HepG2 (cell line): ENCODE measurements around the gene SPCS1. TPM values are rescaled to one million over a fixed set of nuclear protein-coding genes. Genes with fewer than 3 reads are reported as not detected.

Experiments
- BORCS8-MEF2B ChIP-seq: sonication (generic); formaldehyde crosslinking; IDR thresholded peaks from 2 replicates; pipeline ENCODE4 v1.8.0; 2022; ENCODE audit warnings: mild to moderate bottlenecking, missing genetic modification reagents
- CENPBD1 ChIP-seq: sonication (generic); formaldehyde crosslinking; IDR thresholded peaks from 2 replicates; pipeline ENCODE4 v1.8.0; 2022; ENCODE audit warnings: missing genetic modification reagents, low read depth, mild to moderate bottlenecking, borderline replicate concordance
- ETV6 ChIP-seq: sonication (generic); formaldehyde crosslinking; conservative IDR thresholded peaks from 2 replicates; pipeline ENCODE4 v1.4.0; 2020; ENCODE audit warnings: missing genetic modification reagents
- GATAD2A ChIP-seq: IDR thresholded peaks from 2 replicates; pipeline ENCODE4 v1.6.1; 2016
- MEF2D ChIP-seq: sonication (generic); formaldehyde crosslinking; IDR thresholded peaks from 2 replicates; pipeline ENCODE4 v1.5.1; 2020; ENCODE audit warnings: mild to moderate bottlenecking, missing genetic modification reagents
- MLLT10 ChIP-seq: sonication (generic); formaldehyde crosslinking; IDR thresholded peaks from 2 replicates; pipeline ENCODE4 v1.4.0; 2020; ENCODE audit warnings: missing genetic modification reagents
- PBX3 ChIP-seq: sonication (generic); formaldehyde crosslinking; IDR thresholded peaks from 2 replicates; pipeline ENCODE4 v1.8.1; 2023; ENCODE audit warnings: missing genetic modification reagents, inconsistent platforms, borderline replicate concordance
- PHF5A ChIP-seq: IDR thresholded peaks from one replicate; pipeline ENCODE4 v1.6.1; 2018; ENCODE audit warnings: low read depth, missing genetic modification reagents; ENCODE audit not compliant: unreplicated experiment
- SKIL ChIP-seq: sonication (generic); formaldehyde crosslinking; IDR thresholded peaks from 2 replicates; pipeline ENCODE4 v1.8.0; 2022; ENCODE audit warnings: missing genetic modification reagents, mild to moderate bottlenecking, moderate library complexity, borderline replicate concordance
- SMYD3 ChIP-seq: sonication (generic); formaldehyde crosslinking; IDR thresholded peaks from 2 replicates; pipeline ENCODE4 v1.8.1; 2023; ENCODE audit warnings: mild to moderate bottlenecking, missing genetic modification reagents
- STAT5B ChIP-seq: sonication (generic); formaldehyde crosslinking; IDR thresholded peaks from 2 replicates; pipeline ENCODE4 v1.4.0; 2020; ENCODE audit warnings: missing genetic modification reagents
- TCF7L2 ChIP-seq: IDR thresholded peaks from 2 replicates; pipeline ENCODE4 v1.6.1; 2011; ENCODE audit warnings: mild to moderate bottlenecking, low read depth, low read length, moderate library complexity
- TIGD3 ChIP-seq: sonication (generic); formaldehyde crosslinking; IDR thresholded peaks from 2 replicates; pipeline ENCODE4 v1.5.1; 2020; ENCODE audit warnings: mild to moderate bottlenecking, missing genetic modification reagents, borderline replicate concordance
- ZNF33B ChIP-seq: sonication (generic); formaldehyde crosslinking; IDR thresholded peaks from 2 replicates; pipeline ENCODE4 v1.5.1; 2020; ENCODE audit warnings: mild to moderate bottlenecking, missing genetic modification reagents
- ZNF512 ChIP-seq: sonication (generic); formaldehyde crosslinking; IDR thresholded peaks from 2 replicates; pipeline ENCODE4 v1.4.0; 2020; ENCODE audit warnings: mild to moderate bottlenecking, missing genetic modification reagents
- ZNF557 ChIP-seq: sonication (generic); formaldehyde crosslinking; IDR thresholded peaks from 2 replicates; pipeline ENCODE4 v1.4.0; 2020; ENCODE audit warnings: missing genetic modification reagents
- ZNF576 ChIP-seq: sonication (generic); formaldehyde crosslinking; IDR thresholded peaks from 2 replicates; pipeline ENCODE4 v1.4.0; 2020; ENCODE audit warnings: mild to moderate bottlenecking, missing genetic modification reagents
- ZNF616 ChIP-seq: sonication (generic); formaldehyde crosslinking; IDR thresholded peaks from 2 replicates; pipeline ENCODE4 v1.5.0; 2020; ENCODE audit warnings: low read depth, mild to moderate bottlenecking, missing genetic modification reagents
- ZNF878 ChIP-seq: sonication (generic); formaldehyde crosslinking; IDR thresholded peaks from 2 replicates; pipeline ENCODE4 v1.8.1; 2023; ENCODE audit warnings: mild to moderate bottlenecking, missing genetic modification reagents, moderate library complexity
- ZSCAN25 ChIP-seq: sonication (generic); formaldehyde crosslinking; IDR thresholded peaks from 2 replicates; pipeline ENCODE4 v1.8.0; 2022; ENCODE audit warnings: mild to moderate bottlenecking, missing genetic modification reagents
- ZZZ3 ChIP-seq: sonication (generic); formaldehyde crosslinking; IDR thresholded peaks from 2 replicates; pipeline ENCODE4 v1.4.0; 2020; ENCODE audit warnings: missing genetic modification reagents, mild to moderate bottlenecking, borderline replicate concordance
- polyA plus RNA-seq, 8 experiments: library from polyadenylated mRNA; depleted of rRNA in 3 of 8; stranded (reverse) in 7 of 8; unstranded in 1 of 8; fragments of >200 nt; fragmentation: Illumina TruSeq in 4 of 8; extraction: Trizol in 4 of 8; gene quantifications; 2 replicates each; pipeline versions ENCODE4 v1.2.1 to v1.2.3, GENCODE V29; 2011 to 2016; ENCODE audit warnings: low read depth in 4 of 8, missing spikeins in 1 of 8, mixed read lengths in 1 of 8; ENCODE audit not compliant: insufficient read depth in 1 of 8
- total RNA-seq, 5 experiments: library from RNA; depleted of rRNA; stranded (reverse); fragments of >200 nt; fragmentation: Illumina TruSeq; extraction: Trizol; gene quantifications; 2 replicates each; pipeline ENCODE4 v1.2.3, GENCODE V29; 2016; ENCODE audit warnings: low read depth in 1 of 5

The SPCS1 gene
- total and polyA plus RNA-seq, 2 of the 13 experiments (the other 11 are each of a cell fraction or from before 2014, with no cell fraction given): 84.6 to 120 TPM

- TF ChIP-seq STAT5B (CRISPR knock-in tag) (no peak; the same call in 1 of the 2 replicates), MEF2D (peak; percentile 66; the same call in 1 of the 2 replicates), ZNF878 (CRISPR knock-in tag) (no peak; the same call in 1 of the 2 replicates), TIGD3 (peak; percentile 83; the same call in 1 of the 2 replicates), BORCS8-MEF2B (CRISPR knock-in tag) (peak; percentile 42), SKIL (CRISPR knock-in tag) (no peak), TCF7L2 (no peak), CENPBD1 (CRISPR knock-in tag) (no peak), ZNF512 (CRISPR knock-in tag) (no peak), ZNF576 (CRISPR knock-in tag) (no peak), MLLT10 (CRISPR knock-in tag) (no peak), PBX3 (CRISPR knock-in tag) (no peak), ZNF33B (CRISPR knock-in tag) (peak; percentile 55; the same call in 1 of the 2 replicates), PHF5A (CRISPR knock-in tag) (peak; percentile 31), ZNF557 (CRISPR knock-in tag) (peak; percentile 25; the same call in 1 of the 2 replicates), ZNF616 (0 out of 2 replicates have a peak, but pooled peaks have one; percentile 22), ZSCAN25 (no peak), ETV6 (CRISPR knock-in tag) (no peak), ZZZ3 (peak; percentile 50; the same call in 1 of the 2 replicates), SMYD3 (CRISPR knock-in tag) (no peak), GATAD2A (0 out of 2 replicates have a peak, but pooled peaks have one; percentile 28)
These were observed at the start of gene SPCS1, which contains the start of gene GLT8D1 (continued) for GRCh38 chr3:52705688-52706686.
